ENCODE measurements around the gene OR7G3. TPM values are rescaled to one million over a fixed set of nuclear protein-coding genes. Genes with fewer than 3 reads are reported as not detected.

Gene OR7G3
- total RNA-seq, 1 donor from 2014 or later = not detected

- Mint-ChIP-seq H3K9me3 (peaks cover 15% of the 10 kb centered on the region), H3K27me3 (no peaks in the 10 kb centered on the region), H3K27ac (no peak overlapping the region), H3K36me3 (peaks cover 74% of the 10 kb centered on the region), H3K4me1 (ENCODE audit: unreplicated experiment) (no peaks in the 10 kb centered on the region), H3K4me3 (no peak overlapping the region)
- TF ChIP-seq CTCF (conservative IDR thresholded peaks at IDR 0.05) = no peak
- DNase-seq (ENCODE audit: extremely low spot score, unreplicated experiment) = no peak
Observed at GRCh38 chr19:9161427-9161826, 34.7 kb upstream of the OR7G3 start.

GRCh38 chr19:9159891-9160290 lies 33.1 kb upstream of the OR7G3 start:
- DNase-seq (ENCODE audit: extremely low spot score, unreplicated experiment) = no peak
- Mint-ChIP-seq H3K9me3 (peaks cover 15% of the 10 kb centered on the region), H3K36me3 (peaks cover 86% of the 10 kb centered on the region), H3K27ac (no peak overlapping the region), H3K4me1 (ENCODE audit: unreplicated experiment) (no peaks in the 10 kb centered on the region), H3K27me3 (no peaks in the 10 kb centered on the region), H3K4me3 (no peak overlapping the region)
- no peak for TF ChIP-seq CTCF (conservative IDR thresholded peaks at IDR 0.05)

GRCh38 chr19:9156304-9156703 lies 29.6 kb upstream of the OR7G3 start:
- TF ChIP-seq CTCF (conservative IDR thresholded peaks at IDR 0.05) = no peak
- peaks cover 86% of the 10 kb centered on the region for H3K36me3 Mint-ChIP-seq
- no peaks in the 10 kb centered on the region for H3K27me3 Mint-ChIP-seq
- H3K9me3 Mint-ChIP-seq = peaks cover 28% of the 10 kb centered on the region
- no peak overlapping the region for H3K27ac Mint-ChIP-seq
- H3K4me1 Mint-ChIP-seq (ENCODE audit: unreplicated experiment) = no peaks in the 10 kb centered on the region
- H3K4me3 Mint-ChIP-seq = no peak overlapping the region
- DNase-seq (ENCODE audit: extremely low spot score, unreplicated experiment) = no peak

- no peak overlapping the region for H3K27ac Mint-ChIP-seq
- H3K9me3 Mint-ChIP-seq = peaks cover 27% of the 10 kb centered on the region
- no peak for TF ChIP-seq CTCF (conservative IDR thresholded peaks at IDR 0.05)
- no peak overlapping the region for H3K4me3 Mint-ChIP-seq
- DNase-seq (ENCODE audit: extremely low spot score, unreplicated experiment) = no peak
- no peaks in the 10 kb centered on the region for H3K27me3 Mint-ChIP-seq
- H3K4me1 Mint-ChIP-seq (ENCODE audit: unreplicated experiment) = no peaks in the 10 kb centered on the region
- peaks cover 84% of the 10 kb centered on the region for H3K36me3 Mint-ChIP-seq
Observed at GRCh38 chr19:9155591-9155990, 28.8 kb upstream of the OR7G3 start.

- no peaks in the 10 kb centered on the region for H3K4me1 Mint-ChIP-seq (ENCODE audit: unreplicated experiment)
- no peak for TF ChIP-seq CTCF (conservative IDR thresholded peaks at IDR 0.05)
- H3K27ac Mint-ChIP-seq = no peak overlapping the region
- no peaks in the 10 kb centered on the region for H3K27me3 Mint-ChIP-seq
- no peak for DNase-seq (ENCODE audit: extremely low spot score, unreplicated experiment)
- no peak overlapping the region for H3K4me3 Mint-ChIP-seq
- H3K36me3 Mint-ChIP-seq = peaks cover 84% of the 10 kb centered on the region
- H3K9me3 Mint-ChIP-seq = peaks cover 34% of the 10 kb centered on the region
Observed at GRCh38 chr19:9151367-9151766, 24.6 kb upstream of the OR7G3 start.

GRCh38 chr19:9150650-9151049 lies 23.9 kb upstream of the OR7G3 start:
- no peak for TF ChIP-seq CTCF (conservative IDR thresholded peaks at IDR 0.05)

More at GRCh38 chr19:9150650-9151049, 23.9 kb upstream of the OR7G3 start:
- H3K9me3 Mint-ChIP-seq = peaks cover 36% of the 10 kb centered on the region
- peaks cover 82% of the 10 kb centered on the region for H3K36me3 Mint-ChIP-seq
- no peak overlapping the region for H3K27ac Mint-ChIP-seq
- no peak overlapping the region for H3K4me3 Mint-ChIP-seq
- H3K27me3 Mint-ChIP-seq = no peaks in the 10 kb centered on the region
- no peak for DNase-seq (ENCODE audit: extremely low spot score, unreplicated experiment)
- no peaks in the 10 kb centered on the region for H3K4me1 Mint-ChIP-seq (ENCODE audit: unreplicated experiment)
